Measurements from ENCODE around the gene UNC93A. TPM values are rescaled to one million over a fixed set of nuclear protein-coding genes. Genes with fewer than 3 reads are reported as not detected.
A peak's percentile ranks its signal among the peaks of the same experiment; 100 is the strongest.
"Not testable (repeated sequence)": the region's sequence is repeated elsewhere in the genome, so short reads cannot be mapped to it uniquely, and the experiment has no call there.

UNC93A gene
- total RNA-seq, 1 donor from 2014 or later, result not detected

DNA sequence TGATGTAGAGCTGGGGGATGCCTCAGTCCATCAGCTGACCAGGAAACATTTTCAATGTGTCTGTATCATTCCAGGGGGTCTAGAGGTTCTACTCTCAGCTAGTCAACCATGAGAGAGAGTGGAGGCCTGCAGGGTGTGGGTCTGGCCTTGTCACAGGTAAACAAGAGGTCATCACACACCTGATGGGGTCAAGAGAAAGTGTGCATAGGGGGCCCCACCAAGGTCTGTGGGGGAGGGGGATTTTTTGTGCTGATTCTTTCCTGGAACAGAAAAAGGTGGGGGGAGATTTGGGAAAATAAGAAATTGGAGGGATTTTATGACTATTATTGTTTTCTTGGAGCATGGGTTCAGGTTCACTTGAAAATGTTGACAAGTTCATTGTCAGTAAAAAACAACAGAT lies 8.9 kb upstream of the UNC93A start:
- no peak overlapping the region for H3K27ac Mint-ChIP-seq (ENCODE audit: unreplicated experiment)
- no peaks in the 10 kb centered on the region for H3K4me1 Mint-ChIP-seq (ENCODE audit: unreplicated experiment)
- no peaks in the 10 kb centered on the region for H3K36me3 Mint-ChIP-seq (ENCODE audit: unreplicated experiment)
- peaks cover 14% of the 10 kb centered on the region for H3K27me3 Mint-ChIP-seq (ENCODE audit: unreplicated experiment)
- no peak for DNase-seq (ENCODE audit: extremely low spot score, unreplicated experiment)
- no peak overlapping the region for H3K4me3 Mint-ChIP-seq (ENCODE audit: unreplicated experiment)
- H3K9me3 Mint-ChIP-seq (ENCODE audit: unreplicated experiment), result no peaks in the 10 kb centered on the region
- TF ChIP-seq, protein P1, sequence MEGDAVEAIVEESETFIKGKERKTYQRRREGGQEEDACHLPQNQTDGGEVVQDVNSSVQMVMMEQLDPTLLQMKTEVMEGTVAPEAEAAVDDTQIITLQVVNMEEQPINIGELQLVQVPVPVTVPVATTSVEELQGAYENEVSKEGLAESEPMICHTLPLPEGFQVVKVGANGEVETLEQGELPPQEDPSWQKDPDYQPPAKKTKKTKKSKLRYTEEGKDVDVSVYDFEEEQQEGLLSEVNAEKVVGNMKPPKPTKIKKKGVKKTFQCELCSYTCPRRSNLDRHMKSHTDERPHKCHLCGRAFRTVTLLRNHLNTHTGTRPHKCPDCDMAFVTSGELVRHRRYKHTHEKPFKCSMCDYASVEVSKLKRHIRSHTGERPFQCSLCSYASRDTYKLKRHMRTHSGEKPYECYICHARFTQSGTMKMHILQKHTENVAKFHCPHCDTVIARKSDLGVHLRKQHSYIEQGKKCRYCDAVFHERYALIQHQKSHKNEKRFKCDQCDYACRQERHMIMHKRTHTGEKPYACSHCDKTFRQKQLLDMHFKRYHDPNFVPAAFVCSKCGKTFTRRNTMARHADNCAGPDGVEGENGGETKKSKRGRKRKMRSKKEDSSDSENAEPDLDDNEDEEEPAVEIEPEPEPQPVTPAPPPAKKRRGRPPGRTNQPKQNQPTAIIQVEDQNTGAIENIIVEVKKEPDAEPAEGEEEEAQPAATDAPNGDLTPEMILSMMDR (IDR thresholded peaks at IDR 0.05), result no peak

DNA sequence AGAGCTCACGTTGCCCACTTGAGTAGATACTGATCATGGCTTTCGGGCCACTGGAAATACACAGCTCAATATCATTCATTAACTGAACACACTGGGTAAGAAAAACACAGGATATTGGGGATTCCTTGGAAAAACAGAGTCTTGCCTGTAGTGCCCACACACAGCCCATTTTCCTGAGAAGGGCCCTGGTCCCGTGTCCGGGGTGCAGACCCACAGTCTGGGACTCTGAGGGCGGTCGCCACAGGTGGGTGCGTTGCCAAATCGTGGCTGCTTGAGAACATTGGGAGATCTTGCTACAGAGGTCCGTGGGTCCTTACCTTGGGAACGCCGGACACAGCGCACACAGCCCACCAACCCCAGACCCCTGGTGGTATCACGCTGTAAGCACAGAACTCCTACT lies 6.5 kb upstream of the UNC93A start:
- not testable (repeated sequence) for H3K27ac Mint-ChIP-seq (ENCODE audit: unreplicated experiment); H3K4me3 Mint-ChIP-seq (ENCODE audit: unreplicated experiment); H3K4me1 Mint-ChIP-seq (ENCODE audit: unreplicated experiment); H3K36me3 Mint-ChIP-seq (ENCODE audit: unreplicated experiment); H3K9me3 Mint-ChIP-seq (ENCODE audit: unreplicated experiment)
- DNase-seq (ENCODE audit: extremely low spot score, unreplicated experiment), result peak; percentile 83
- H3K27me3 Mint-ChIP-seq (ENCODE audit: unreplicated experiment), result peaks cover 18% of the 10 kb centered on the region

DNA sequence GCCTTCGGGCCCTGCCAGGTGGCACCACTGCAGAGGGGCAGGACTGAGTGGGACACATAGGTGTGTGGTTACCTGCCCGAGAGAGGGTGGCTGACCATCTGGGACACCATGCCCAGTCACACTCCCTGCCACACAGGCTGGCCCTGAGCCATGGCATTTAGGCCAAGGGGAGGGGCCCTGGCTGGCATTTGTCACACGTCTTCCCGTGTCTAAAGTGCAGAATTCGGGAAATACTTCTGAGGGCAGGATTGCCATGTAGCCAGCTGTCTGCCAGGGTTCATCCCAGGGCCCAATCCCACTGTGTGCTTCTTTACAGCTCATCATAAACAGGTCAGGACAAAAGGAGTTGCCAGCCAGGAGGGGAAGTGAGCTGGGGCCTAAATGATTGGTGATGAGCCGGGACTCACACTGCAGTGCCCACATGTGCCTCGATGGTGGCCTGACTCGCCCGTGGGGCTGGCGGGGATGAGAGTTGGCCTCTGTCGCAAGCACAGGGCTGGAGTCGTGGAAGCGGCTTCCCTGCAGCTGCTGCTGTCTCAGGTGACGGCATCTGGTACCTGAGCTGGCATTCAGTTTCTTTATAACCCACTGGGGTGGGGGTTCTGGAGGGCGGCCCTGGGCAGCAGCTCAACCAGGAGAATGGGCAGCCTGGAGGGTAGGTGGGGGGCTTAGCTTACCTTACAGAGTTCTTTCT lies 5.9 kb upstream of the UNC93A start:
- no peaks in the 10 kb centered on the region for H3K9me3 Mint-ChIP-seq (ENCODE audit: unreplicated experiment)
- peaks cover 13% of the 10 kb centered on the region for H3K27me3 Mint-ChIP-seq (ENCODE audit: unreplicated experiment)
- no peaks in the 10 kb centered on the region for H3K36me3 Mint-ChIP-seq (ENCODE audit: unreplicated experiment)
- no peak overlapping the region for H3K4me3 Mint-ChIP-seq (ENCODE audit: unreplicated experiment)
- no peaks in the 10 kb centered on the region for H3K4me1 Mint-ChIP-seq (ENCODE audit: unreplicated experiment)
- TF ChIP-seq, protein P1 (IDR thresholded peaks at IDR 0.05), result no peak
- no peak overlapping the region for H3K27ac Mint-ChIP-seq (ENCODE audit: unreplicated experiment)
- DNase-seq (ENCODE audit: extremely low spot score, unreplicated experiment), result peak; percentile 82

DNA sequence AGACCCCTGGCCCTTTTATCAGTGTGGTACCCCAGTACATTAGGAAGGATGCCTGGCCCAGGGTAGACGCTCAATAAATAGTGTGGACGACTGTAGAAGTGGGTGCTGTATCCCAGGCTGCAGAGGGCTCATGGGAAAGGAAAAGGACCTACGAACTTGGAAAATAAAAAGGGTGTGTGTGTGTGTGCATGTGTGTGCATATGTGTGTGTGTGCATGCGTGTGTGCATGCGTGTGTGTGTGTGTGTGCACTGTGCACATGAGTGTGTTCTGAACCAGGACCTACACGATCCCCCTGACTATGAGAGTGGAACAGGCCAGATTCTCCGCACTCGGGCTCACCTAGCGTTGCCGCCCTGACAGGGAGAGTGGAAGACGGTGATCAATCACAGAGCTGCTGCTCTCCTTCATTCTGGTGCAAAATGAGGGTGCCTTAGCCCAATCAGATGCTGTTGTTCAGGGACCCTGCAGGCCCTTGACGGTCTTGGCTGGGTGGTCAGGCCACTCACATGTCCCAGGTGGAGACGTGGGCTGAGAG lies 3.5 kb upstream of the UNC93A start:
- H3K4me3 Mint-ChIP-seq (ENCODE audit: unreplicated experiment), result no peak overlapping the region
- no peak overlapping the region for H3K27ac Mint-ChIP-seq (ENCODE audit: unreplicated experiment)
- no peaks in the 10 kb centered on the region for H3K4me1 Mint-ChIP-seq (ENCODE audit: unreplicated experiment)
- no peaks in the 10 kb centered on the region for H3K9me3 Mint-ChIP-seq (ENCODE audit: unreplicated experiment)
- H3K27me3 Mint-ChIP-seq (ENCODE audit: unreplicated experiment), result peaks cover 17% of the 10 kb centered on the region
- TF ChIP-seq, protein P1 (IDR thresholded peaks at IDR 0.05), result no peak
- no peaks in the 10 kb centered on the region for H3K36me3 Mint-ChIP-seq (ENCODE audit: unreplicated experiment)
- DNase-seq (ENCODE audit: extremely low spot score, unreplicated experiment), result no peak

DNA sequence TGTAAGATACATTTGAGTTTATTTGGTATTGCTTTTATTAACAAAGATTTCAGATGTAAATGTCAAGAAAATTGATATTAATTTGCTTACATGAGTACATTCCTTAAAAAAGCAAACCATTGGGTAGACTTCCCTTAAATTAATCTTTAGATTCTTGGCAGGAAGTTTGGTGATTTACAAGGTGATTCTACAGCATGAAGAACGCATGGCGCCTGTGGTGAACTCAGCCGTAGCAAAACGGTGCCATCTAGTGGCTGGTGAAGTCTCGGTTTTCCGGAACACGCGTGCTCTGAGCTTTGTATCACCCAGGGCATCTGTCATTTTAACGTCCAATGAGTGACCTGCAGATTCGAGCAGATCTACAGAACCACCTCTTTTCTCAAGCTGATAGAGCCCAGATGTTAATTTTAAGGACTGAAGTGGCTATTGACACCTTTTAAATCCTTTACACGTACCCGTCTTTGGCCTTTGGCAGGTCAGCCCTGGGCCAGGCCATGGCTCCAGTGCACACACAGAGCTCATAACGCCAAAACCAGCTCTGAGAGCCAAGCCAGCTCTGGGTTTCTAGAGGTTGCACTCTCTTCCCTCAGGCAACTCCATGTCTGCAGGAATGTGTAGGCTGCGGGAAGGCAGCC lies 2.4 kb upstream of the UNC93A start:
- not testable (repeated sequence) for H3K4me3 Mint-ChIP-seq (ENCODE audit: unreplicated experiment); DNase-seq (ENCODE audit: extremely low spot score, unreplicated experiment); H3K4me1 Mint-ChIP-seq (ENCODE audit: unreplicated experiment); H3K9me3 Mint-ChIP-seq (ENCODE audit: unreplicated experiment); H3K36me3 Mint-ChIP-seq (ENCODE audit: unreplicated experiment); H3K27ac Mint-ChIP-seq (ENCODE audit: unreplicated experiment)
- H3K27me3 Mint-ChIP-seq (ENCODE audit: unreplicated experiment), result peaks cover 17% of the 10 kb centered on the region
- TF ChIP-seq, protein P1 (IDR thresholded peaks at IDR 0.05), result peak; percentile 69

DNA sequence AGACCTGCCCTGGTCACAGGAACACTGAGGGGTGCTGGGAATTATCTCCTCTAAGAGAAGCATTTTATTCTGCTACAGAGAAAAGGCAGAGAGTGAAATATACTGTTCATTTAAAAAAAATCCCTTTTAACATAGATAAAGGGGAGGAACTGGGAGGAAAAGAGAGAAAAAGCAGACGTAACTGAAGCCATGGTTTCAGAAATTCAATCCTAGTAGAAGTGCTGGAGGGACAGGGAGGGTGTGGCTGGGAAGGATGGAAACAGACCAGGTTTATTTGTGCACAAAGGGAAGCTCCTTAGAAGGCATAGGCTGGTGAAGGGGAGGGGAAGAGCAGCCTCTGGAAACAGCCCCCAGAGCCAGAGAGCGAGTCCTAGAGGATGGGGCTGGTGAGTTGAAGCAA lies 1.8 kb upstream of the UNC93A start:
- H3K27me3 Mint-ChIP-seq (ENCODE audit: unreplicated experiment), result peaks cover 15% of the 10 kb centered on the region
- not testable (repeated sequence) for H3K27ac Mint-ChIP-seq (ENCODE audit: unreplicated experiment); DNase-seq (ENCODE audit: extremely low spot score, unreplicated experiment); H3K36me3 Mint-ChIP-seq (ENCODE audit: unreplicated experiment); H3K4me1 Mint-ChIP-seq (ENCODE audit: unreplicated experiment); H3K9me3 Mint-ChIP-seq (ENCODE audit: unreplicated experiment); H3K4me3 Mint-ChIP-seq (ENCODE audit: unreplicated experiment)

All from osteocyte (in vitro differentiated cells).